A673 (cell line): ENCODE data around the gene CDH26.

Experiments used
- EZH2 ChIP-seq: fragments of 200-600 bp; sonication (generic); IDR thresholded peaks from 2 replicates; pipeline ENCODE4 v1.6.1; 2017; ENCODE audit warnings: borderline replicate concordance, low read depth, mild to moderate bottlenecking, mixed read lengths, antibody characterized with exemption, low read length; ENCODE audit not compliant: poor library complexity, severe bottlenecking
- TF ChIP-seq, protein P1 (sequence below): fragments of 300-800, 200-600 bp; sonication (generic); conservative IDR thresholded peaks from 2 replicates; pipeline ENCODE4 v1.5.1; 2017; ENCODE audit warnings: low read depth, mild to moderate bottlenecking, antibody characterized with exemption, low read length, moderate library complexity, mixed read lengths

DNA sequence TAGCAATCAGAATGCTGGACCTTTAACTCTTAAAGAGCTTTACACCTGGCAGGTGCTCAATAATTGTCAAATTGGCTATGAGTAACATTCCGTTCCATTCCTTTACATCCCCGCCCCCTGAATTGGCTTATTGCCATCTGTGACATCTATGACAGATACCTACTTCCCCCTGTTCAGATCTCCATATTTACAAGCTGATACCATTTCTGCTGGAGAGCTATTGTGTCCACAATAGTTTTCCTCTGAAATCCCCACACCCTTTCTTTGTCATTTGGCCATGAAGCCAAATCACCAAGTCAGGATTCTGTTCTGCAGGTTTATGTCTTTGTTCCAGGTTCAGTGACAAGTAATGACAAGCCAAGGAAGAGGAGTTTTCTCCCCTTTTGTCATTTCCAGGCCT, 3.2 kb downstream of the CDH26 start:
- TF ChIP-seq, protein P1, sequence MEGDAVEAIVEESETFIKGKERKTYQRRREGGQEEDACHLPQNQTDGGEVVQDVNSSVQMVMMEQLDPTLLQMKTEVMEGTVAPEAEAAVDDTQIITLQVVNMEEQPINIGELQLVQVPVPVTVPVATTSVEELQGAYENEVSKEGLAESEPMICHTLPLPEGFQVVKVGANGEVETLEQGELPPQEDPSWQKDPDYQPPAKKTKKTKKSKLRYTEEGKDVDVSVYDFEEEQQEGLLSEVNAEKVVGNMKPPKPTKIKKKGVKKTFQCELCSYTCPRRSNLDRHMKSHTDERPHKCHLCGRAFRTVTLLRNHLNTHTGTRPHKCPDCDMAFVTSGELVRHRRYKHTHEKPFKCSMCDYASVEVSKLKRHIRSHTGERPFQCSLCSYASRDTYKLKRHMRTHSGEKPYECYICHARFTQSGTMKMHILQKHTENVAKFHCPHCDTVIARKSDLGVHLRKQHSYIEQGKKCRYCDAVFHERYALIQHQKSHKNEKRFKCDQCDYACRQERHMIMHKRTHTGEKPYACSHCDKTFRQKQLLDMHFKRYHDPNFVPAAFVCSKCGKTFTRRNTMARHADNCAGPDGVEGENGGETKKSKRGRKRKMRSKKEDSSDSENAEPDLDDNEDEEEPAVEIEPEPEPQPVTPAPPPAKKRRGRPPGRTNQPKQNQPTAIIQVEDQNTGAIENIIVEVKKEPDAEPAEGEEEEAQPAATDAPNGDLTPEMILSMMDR, result no peak
- no peak for TF ChIP-seq EZH2
